Activated naive CD4-positive, alpha-beta T cell (primary cell): ENCODE data around the gene ZNF407.

ENCODE experiments used
- DNase-seq, 4 experiments: peaks; one replicate each; lab custom pipeline; 2025; lab: John Stamatoyannopoulos, UW

The ZNF407 gene

DNA sequence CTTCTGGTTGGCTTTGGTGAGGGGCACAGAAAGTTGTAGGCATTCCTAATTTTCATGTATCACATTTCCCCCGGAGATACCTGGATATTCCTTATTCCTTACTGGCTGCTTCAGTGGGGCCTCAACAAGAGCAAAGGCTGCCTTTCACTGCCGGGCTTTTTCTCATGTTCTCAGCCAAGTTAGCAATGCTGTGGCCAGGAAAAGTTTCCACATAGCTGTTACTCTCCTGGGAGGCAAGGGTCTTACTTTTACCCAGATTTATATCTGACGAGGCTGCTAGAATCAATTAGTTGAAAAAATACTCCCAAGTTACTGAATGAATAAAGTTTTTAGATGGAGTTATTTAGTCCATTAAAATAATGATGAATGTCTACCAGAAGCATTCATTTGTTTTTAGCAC lies 230.5 kb downstream of the ZNF407 start:
- no peak for DNase-seq

DNA sequence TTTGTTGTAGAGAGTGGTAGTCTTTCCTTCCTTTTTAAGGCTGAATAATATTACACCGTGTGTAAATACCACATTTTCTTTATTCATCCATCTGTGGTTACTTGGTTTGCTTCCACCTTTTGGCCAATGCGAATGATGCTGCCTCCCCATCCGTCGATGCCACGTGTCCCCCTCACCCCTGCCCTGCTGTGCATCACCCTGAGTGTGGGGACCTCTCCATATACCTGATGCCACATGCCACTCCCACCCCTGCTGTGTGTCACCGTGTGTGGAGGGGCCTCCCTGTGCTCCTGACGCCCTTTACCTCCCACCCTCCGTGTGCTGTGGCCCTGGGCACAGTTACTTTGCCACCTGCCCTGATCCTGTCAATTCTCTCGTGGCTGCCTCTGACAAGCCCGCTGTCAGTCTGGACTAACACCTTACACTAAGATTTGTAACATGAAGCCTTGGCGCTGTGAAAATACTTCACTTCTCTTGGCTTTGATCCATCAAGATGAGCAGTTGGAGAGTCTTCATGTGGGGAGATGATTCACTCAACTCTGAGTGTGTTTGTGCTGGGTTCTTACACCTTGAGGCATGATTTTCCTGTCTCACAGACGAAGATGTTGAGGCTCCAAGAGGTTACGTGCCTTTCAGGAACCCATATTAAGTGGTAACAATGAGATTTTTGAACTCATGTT lies 234.0 kb downstream of the ZNF407 start:
- no peak for DNase-seq

DNA sequence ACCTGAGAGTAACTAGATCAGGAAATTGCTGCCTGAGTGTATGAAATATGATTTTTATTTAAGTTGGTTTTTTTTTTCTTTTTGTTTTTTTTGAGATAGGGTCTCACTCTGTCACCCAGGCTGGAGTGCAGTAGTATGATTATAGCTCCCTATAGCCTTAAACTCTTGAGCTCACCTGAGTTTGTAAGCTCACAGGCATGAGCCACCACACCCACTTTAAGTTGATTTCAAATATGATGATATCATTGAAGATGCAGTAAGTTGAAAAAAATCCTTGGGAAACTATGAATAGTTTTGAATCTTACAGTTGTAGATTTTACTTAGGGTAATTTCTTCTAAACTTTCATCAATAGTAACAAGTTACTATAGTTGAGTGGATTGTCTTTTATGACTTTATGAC lies 234.7 kb downstream of the ZNF407 start:
- DNase-seq, result no peak

DNA sequence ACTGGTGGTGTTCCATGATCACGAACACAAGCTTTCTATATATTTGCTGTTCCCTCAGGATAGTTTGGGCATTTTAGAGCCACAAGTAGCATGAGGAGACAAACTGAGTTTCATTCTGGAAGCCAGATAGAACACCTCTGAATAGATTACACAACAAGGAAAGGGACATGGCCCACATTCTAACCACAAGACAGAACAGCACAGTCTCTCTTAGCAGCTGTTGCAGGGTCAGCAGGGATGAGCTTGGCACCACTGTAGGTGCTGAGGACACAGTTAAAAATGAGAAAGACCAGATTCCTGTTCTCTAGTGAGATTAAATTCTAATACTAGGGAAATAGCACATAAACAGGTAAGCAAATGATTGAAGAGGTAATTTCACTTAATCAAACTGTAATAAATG lies 235.3 kb downstream of the ZNF407 start:
- no peak for DNase-seq

DNA sequence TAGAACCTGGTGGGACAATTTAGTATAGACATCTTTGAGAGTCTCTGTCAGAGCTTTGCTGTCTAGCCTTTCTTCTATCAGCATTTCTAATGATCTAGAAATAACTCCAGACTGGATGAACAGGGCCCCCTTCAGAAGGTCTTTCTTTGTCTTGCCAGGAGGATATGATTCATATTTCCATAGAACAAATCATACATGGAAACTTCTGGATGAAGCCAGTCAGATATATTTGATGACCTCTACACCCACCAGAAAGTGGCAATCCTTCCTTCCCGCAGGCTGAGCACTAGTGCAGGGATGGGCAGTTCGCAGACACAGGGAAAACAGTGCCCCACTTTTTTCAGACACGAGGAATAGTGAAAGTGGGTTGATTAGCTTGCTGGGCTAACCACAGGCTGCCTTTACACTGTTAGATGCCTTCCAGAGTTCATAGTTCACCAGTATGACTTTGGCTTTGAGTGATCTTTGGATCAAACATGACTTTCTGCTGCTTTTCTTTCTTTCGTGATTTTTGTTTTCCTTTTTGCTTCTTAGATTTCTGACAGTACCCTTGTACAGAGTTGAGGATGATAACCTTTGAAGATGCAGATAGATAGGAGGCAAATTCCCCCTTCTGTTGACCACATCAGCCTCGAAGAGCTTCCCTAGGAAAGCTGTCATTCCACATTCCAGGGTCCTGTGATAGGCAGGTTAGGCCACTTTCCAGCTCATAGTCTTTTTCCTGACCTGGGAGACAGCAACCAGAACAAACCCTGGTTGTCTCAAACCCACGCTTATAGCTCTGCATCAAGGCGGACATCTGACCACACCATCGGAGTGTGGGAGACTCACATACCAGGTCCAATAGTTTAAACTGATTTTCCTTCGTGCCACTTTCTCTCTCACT lies 237.0 kb downstream of the ZNF407 start:
- DNase-seq, result no peak

DNA sequence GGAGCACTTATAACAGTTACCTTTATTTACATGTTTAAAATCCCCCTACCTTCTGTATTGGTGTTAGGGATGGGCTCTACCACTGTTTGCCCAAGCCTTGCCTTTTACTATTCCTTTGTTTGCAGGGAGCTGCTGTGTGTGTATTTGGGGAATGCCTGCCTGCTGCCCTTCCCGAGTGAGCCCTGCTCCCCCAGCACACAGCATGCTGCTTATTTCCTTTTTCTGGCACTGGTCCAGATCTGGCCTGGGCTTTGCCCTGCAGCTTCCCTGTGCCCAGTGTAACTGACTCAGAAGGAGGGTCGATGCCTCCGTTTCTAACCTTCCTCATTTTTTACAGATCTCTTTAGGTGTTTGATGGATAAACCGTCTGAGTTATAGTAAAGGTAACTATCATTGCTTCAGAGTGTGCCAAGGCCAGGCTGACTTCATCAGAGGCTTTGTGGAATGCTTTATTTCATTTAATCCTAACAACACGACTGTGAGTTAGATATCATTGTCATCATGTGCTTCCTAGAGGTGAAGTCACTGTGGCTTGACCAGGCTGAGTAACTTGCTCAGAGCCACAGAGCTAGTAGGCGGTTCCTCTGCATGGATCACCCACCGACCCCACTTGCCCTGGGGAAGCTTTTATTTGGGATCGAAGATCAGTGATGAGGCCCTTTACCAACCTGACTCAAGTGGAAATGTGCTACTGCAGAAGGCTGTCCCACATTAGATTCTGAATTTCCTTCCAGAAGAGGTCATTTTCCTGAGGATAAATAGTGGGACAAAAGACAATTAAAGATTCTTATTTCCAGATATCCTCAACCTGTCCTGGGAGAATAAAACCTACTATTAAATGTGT lies 238.8 kb downstream of the ZNF407 start:
- DNase-seq, result no peak

DNA sequence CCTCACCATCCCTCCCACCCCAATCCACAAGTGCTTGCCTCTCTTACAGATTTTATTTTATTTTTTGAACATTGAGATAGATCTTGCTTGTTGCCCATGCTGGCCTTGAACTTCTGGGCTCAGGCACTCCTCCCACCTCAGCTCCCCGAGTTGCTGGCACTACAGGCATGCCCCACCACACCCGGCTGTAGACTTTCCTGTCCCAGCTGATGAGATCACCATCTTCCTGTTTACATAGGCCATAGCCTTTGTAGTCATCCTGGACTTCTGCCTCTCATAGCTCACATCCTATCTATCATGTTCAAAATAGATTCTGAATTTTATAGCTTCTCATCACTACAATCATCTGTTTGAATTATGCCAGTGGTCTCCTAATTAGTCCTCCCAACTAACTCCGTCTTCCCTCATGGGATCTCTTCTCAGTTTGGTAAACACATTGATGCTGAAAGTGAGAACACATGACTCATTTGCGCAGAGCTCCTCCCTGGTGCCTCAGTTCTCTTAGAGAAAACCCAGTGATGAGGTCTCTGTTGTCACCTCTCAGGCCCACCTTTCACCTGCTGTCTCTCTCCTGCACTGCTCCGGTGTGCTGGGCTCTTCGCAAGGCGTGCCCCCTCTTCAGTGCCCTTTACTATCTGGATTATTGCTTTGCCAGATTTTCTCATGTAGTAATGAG lies 243.0 kb downstream of the ZNF407 start:
- DNase-seq, result no peak

DNA sequence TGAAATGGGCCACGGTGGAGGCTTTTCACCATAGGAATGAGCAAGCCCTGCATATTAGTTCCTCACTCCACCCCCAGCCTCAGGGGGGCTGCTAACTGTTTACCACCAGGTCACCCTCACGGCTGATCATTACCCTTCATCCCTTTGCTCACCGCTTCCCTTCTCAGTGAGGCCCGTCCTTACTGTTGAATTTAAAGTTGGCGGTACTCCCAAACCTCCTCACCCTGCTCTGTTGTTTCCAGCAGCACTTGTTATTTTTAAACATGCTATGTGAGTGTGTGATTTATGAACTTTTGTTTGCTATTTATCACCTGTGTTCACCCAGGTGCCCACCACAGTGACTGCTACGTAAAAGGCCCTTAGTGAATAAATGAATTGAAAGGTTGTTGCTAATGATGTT lies 243.6 kb downstream of the ZNF407 start:
- DNase-seq, result no peak

DNA sequence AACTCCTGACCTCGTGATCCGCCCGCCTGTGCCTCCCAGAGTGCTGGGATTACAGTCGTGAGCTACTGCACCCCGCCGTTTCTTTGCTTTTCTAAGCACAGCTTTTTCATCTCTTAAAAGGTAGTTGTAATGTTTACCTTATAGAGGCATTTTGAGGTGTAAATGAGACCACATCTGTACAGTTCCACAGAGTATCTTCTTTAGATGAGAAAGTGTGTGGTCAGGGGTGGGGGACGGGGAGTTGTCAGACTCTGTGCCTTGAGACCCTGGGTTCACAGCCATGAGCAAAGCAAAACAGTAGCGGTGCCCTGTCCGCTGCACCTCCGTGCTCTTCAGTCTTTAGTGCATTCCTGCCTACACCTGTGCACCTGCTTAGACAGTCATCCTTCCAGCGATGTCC lies 251.6 kb downstream of the ZNF407 start:
- no peak for DNase-seq

DNA sequence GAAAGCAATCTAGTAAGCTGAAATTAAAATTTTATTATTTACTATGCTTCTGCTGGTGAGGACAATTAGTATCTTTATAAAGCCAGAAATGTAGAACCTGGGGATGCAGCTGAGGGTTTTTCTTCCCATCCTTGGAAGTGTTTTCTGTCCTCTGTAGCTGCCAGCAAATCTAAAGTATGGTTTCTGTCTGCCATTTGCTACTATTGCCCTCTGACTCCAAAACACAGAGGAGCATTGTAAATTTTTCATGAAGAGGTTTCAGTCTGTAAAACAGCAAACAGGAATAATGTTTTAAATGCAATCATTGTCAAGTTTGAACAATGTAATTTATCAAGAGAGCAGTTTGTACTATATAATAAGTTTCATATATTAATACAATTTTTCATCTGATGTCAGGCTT lies 258.8 kb downstream of the ZNF407 start:
- no peak for DNase-seq

DNA sequence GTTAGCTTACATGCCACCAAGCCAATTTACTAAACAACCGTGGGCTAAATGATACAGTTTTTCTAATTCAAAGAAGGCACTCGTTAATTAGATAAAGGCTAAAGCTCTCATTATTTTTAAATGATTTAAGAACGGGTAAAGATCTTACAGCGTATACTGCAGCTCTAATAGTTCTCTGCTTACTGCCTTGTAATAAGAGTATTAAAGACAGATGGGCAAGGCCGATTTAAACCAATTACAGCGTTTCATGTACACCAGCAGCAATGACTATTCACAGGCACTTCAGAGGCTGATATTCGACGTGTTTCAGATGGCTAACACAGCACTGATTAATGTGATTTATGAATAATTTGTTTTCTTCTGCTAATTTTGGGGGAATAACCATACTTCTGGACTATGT lies 259.3 kb downstream of the ZNF407 start:
- DNase-seq, result no peak

DNA sequence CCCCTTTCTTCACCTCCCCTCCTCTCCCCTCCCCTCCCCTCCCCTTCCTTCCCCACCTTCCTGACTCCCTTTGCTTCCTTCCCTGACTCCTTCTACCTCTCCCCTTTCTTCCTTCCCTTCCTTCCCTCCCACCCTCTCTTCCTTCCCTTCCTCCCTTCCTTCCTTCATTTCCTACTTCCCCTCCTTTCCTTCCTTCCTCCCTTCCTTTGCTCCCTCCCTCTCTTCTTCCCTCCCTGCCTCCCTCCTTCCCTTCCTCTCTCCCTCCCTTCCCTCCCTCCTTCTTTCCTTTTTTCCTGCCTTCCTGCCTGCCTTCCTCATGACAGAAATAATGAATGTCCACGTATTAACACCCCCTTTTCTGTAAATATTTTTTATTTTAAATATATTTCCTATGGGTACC lies 260.2 kb downstream of the ZNF407 start:
- DNase-seq, result no peak

DNA sequence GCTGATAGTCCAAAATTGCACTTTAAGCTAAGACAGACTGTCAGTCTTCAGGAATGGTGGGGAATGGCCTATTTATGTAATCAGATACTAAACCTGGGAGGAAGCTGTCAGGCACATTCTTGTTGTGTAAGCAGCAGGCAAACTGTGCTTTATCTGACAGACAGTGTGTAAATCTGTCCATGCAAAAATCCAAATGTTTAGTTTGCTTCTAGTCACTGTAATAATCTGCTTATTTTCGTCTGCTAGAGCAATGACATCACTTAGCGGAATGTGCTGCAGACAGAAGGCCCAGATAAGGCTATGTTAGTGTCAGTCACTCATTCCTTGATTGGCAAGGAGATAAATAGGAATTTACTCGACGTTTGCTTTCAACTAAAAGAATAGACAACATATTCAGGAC lies 263.5 kb downstream of the ZNF407 start:
- DNase-seq, result no peak

DNA sequence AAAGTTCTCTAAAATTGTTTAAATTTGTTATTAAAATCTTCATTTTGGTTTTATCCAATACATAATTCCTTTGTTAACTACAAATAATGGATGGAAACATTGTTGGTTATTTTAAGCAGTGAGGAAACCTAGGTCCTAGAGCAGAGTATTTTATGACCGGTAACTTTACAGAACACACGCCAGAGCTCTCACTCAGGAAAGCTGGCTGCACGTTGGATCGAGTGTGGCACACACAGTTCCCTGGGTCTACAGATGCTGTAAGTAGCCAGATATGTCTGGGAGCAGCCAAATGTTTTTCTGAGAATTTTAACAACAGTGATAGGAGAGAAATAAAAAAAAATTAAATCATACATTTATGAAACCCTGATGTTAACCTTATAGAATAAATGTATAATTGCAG lies 264.4 kb downstream of the ZNF407 start:
- no peak for DNase-seq

DNA sequence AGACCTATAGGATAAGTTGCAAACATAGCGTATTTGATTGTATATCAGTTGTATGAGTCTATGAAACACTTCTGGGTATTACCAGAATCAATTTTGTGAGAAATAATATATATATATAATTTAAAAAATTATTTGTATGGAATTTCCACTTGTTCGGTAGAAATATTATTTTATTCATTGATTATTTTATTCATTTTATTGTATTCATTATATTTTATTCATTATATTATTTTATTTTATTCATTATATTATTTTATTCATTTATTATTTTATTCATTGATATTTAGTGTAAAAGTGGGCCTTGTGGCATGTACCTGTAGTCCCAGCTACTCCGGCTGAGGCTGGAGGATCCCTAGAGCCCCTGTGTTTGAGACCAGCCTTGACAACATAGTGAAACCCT lies 268.9 kb downstream of the ZNF407 start:
- no peak for DNase-seq

DNA sequence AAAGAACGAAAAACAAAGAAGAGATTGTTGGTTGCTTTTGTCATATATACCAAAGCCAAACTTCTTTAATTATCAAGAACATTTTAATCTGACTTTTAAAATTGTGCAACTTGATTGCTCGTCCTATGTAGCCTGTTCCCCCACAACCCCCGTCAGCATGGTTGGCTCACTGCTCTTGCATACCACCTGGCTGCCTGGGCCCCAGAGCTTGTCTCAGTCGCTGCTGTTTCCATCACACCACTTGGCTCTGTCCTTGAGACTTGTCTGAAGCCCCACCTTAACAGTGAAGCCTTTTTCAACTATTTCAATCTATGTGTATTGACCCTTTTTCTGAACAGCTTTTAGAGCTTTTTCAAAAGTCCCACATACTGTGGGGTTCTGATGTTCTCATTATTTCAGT lies 270.8 kb downstream of the ZNF407 start:
- no peak for DNase-seq

DNA sequence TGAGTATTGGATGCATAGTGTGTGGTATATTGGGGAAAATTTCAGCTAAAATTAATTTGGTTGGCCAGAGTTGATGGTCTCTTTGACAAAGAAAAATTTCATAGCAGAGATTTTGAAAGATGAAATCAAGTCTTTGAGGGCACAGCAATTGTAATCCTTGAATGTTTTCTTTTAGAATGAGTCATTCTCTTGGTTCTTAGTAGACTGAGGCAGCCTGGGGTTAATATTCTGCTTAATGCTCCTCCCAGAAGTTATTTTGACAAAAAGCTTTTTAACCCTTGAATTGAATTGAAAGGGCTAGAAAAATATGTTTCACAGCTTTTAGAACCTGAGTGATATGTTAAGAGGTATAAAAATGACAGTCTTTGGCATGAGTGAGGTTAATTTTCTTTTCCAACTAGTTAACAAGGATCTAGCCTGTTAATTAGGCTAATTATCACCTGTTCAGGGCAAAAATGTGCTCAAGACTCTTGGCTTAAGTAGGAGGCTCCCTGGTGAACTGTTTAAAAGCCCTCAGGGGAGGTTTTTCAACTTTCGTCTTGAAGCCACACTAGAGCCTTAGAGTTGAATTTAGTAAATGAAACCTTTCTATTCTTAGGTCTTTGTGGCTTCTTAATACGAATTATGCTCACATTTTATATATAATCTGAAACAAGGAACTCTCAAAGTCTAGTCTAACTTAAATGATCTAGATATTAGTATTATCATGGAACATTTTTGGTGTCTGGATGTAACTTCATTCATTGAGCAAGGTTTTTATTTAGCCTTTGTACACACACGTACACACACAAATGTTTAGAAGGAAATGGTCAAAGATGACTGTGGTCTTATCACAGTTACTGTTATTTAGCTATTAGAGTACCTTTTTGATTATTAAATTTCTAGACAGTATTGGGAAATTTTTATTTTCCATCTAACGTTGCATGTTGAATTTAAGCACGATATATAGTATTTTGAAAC lies 272.5 kb downstream of the ZNF407 start:
- no peak for DNase-seq

DNA sequence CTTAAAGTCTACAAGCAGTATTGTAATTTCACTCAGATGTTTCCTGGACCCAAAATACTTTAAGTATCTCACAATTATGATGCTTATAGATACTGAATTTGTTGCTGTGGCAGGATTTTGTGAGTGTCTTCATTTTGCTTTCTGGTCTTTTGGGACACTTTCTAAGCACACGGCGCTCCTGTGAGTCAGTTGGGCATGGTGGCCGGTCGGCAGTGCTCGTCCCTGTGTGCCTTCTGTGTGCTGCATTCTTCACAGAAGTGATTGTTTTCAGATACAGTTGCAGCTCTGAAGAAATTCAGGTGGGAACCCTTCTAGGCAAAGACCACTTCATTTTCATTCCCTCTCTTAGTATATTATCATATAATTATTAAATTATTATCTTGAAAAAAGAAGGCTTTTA lies 273.3 kb downstream of the ZNF407 start:
- no peak for DNase-seq

DNA sequence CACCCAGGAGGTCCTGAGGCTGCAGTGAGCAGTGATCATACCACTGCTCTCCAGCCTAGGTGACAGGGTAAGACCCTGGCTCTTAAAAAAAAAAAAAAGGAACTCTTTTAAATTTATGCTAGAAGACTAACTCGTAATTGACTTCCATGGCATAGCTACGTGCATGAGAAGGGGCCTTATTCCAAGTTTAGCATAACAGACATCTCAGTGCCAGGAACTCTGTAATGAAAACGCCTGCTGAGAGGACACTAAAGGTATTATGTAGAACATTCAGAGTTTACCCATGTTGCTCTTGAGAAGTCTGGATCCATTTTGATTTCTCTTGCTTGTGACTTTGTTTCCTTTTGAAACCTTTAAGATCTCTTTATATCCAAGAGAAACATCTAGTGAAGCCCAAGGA lies 276.0 kb downstream of the ZNF407 start:
- DNase-seq, result no peak

DNA sequence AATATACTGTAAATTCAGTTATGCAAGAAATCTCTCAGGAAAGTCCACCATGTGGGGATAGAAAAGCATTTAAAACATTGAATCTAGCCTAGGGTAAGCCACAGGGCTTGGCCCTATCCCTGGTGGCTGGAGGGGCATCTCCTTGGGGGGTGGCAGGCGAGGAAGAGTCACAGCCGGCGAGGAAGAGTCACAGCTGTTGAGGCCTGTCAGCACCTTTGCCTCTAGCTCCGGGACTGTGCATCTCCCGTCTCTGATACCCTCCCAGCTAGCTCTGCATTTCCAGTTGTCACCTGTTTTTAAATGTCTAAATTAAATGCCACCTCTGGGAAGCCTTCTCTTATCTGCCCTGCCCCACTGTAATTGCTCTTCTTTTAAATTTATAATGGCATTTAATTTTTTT lies 276.7 kb downstream of the ZNF407 start:
- no peak for DNase-seq

DNA sequence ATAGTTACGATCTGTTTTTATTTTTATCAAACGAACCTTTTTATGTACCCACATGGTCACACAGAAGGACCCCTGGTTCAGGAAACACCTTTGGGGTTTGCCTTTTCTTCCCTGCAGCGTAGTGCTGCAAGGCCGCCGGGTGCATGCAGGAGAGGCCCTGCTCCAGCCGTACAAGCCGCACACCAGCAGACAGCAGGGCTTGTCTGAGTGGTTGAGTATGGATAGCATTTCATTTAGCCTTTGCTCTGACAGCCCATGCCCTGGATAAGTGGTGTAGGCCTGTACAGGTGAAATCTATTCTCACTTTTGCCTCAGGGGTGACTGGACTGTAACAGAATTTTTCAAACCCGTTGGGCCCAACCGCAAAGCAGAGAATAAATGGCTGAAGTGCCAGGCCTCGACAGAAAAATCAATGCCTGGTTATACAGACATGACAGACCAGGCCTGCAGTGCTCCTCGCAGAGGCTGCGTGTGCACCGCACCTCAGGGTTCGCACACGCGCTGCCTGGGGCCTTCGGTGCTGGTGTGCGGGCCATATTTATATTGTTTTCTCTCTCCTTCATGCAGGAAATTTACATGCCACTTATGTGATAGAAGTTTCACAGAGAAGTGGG lies 279.1 kb downstream of the ZNF407 start:
- DNase-seq, result no peak
